ENCODE measurements around the gene ROBO4.

- TF ChIP-seq CTCF (IDR thresholded peaks at IDR 0.05; ENCODE audit: low read depth, low read length, poor library complexity, severe bottlenecking) (no peak), EZH2phosphoT487 (IDR thresholded peaks at IDR 0.05; ENCODE audit: borderline replicate concordance, low read length) (no peak)
Observed at GRCh38 chr11:124841840-124842239, 55.8 kb downstream of the ROBO4 start.
